Spleen (tissue), 7 donors: Measurements from ENCODE around the gene PTPN2.

Experiments
- CTCF ChIP-seq, 11 experiments: fragments of 200-600 bp in 7 of 11; fragments of 450-650 bp in 4 of 11; sonication (generic) in 4 of 11; IDR thresholded peaks in 8 of 11; conservative IDR thresholded peaks in 3 of 11; 1 replicate in 7 of 11; 2 replicates in 4 of 11; pipeline versions ENCODE4 v1.4.0 to v1.8.0; 2016 to 2021; ENCODE audit warnings: antibody characterized with exemption in 11 of 11, inconsistent platforms in 4 of 11, mild to moderate bottlenecking in 1 of 11
- POLR2AphosphoS5 ChIP-seq, 3 donors: sonication (generic); formaldehyde crosslinking; IDR thresholded peaks; one replicate each; pipeline ENCODE4 v1.5.1; 2017; ENCODE audit warnings: antibody characterized with exemption in 3 of 3
- donor health status: DM: no; HTN: no; CAD: no; lungs with moderate emphysema.
- donor health status: DM: no; HTN: no; CAD: no.
- donor health status: DM: no; HTN: no; CAD: no.

DNA sequence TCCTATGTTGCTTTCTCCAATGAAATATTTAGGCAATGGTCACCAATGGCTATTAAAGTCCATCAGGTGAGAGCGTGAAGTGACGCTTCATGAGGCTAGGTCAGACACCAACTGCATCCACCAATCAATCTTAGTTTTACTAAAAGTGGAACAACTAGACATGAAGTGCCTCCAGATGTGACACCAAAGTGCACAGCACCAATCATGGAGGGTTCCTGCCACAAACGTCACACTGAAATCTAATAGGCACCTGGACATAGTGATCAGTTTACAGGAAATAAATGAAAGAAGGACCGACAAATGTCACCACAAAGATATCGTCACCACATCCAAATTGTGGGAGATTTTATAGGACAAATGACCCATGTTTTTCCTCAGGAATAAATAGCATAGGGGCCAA lies 110.7 kb downstream of the PTPN2 start:
- TF ChIP-seq CTCF (IDR thresholded peaks at IDR 0.05 in 8 of 11, conservative IDR thresholded peaks at IDR 0.05 in 3 of 11) (no peak), POLR2AphosphoS5 (IDR thresholded peaks at IDR 0.05) (no peak)
